Measurements from ENCODE around the gene ST6GALNAC6. TPM values are rescaled to one million over a fixed set of nuclear protein-coding genes. Genes with fewer than 3 reads are reported as not detected.
A peak's percentile ranks its signal among the peaks of the same experiment; 100 is the strongest.

The ST6GALNAC6 gene
- total RNA-seq (10 to 100 TPM; 28.4 to 75.9 (median 45.6) TPM), polyA plus RNA-seq (10 to 100 TPM; 35.7 to 37.5 TPM)
- long read RNA-seq, donor 1, transcript ST6GALNAC6-205 (7 exons, 2,460 nt), result minor isoform, 30 of 88 reads
- long read RNA-seq, donor 1, transcript ST6GALNAC6-204 (6 exons, 2,406 nt), result major isoform, 32 of 88 reads
- long read RNA-seq, donor 1, partial matches to known transcripts, result 16 of 88 reads
- long read RNA-seq, donor 1, other reads (novel, unspliced or antisense), result 7 of 88 reads
- long read RNA-seq, donor 2, transcript ST6GALNAC6-205 (7 exons, 2,460 nt), result minor isoform, 15 of 46 reads
- long read RNA-seq, donor 2, transcript ST6GALNAC6-204 (6 exons, 2,406 nt), result major isoform, 16 of 46 reads
- long read RNA-seq, donor 2, partial matches to known transcripts, result 8 of 46 reads
- long read RNA-seq, donor 2, other reads (novel, unspliced or antisense), result 1 of 46 reads
- long read RNA-seq, donor 3, transcript ST6GALNAC6-204 (6 exons, 2,406 nt), result major isoform, 42 of 72 reads
- long read RNA-seq, donor 3, transcript ST6GALNAC6-205 (7 exons, 2,460 nt), result minor isoform, 19 of 72 reads
- long read RNA-seq, donor 3, partial matches to known transcripts, result 4 of 72 reads
- long read RNA-seq, donor 3, other reads (novel, unspliced or antisense), result 2 of 72 reads

- DNase-seq (peak; percentile 78 to 91 (median 81)), ATAC-seq (peak; percentile 59 to 88 (median 73))
- Histone ChIP-seq H3K27me3 (no peaks in the 10 kb centered on the region), H3K36me3 (peaks cover 0 to 22% (median 19%) of the 10 kb centered on the region in 9 donors), H3K4me3 (peak within 1 kb of the TSS; percentile 57 to 98 (median 94)), H3K9me3 (peaks cover 0 to 3% (median 0%) of the 10 kb centered on the region in 12 donors), H3K4me1 (peaks cover 7 to 56% (median 46%) of the 10 kb centered on the region in 12 donors), H3K27ac (peak within 1 kb of the TSS; percentile 84 to 97 (median 93))
- TF ChIP-seq CTCF (IDR thresholded peaks at IDR 0.05) (peak in 5 of 12 donors; percentile 7 to 30 (median 16)), POLR2A (IDR thresholded peaks at IDR 0.05) (peak in 1 of 2 donors; percentile 58)
- WGBS, 4 donors, result 1 to 3% (median 1%) methylated on average over 17 to 89 of the region's 89 CpGs
- intact Hi-C loops (cut with DNase I), result no loop called here
Observed at GRCh38 chr9:127899128-127899943, at the start of gene ST6GALNAC6. Gene ST6GALNAC6 (minus strand): TSS chr9:127899603. CDS start chr9:127897981, 1,622 bp downstream.

GRCh38 chr9:127947841-127948710 lies 48.7 kb upstream of the ST6GALNAC6 start:
- intact Hi-C loops (cut with DNase I), result loop anchor here in 2 of 10 donors (1.0 to 5.0 kb wide), 2 partner anchors 86 to 169 kb away; no protein-coding TSS in a partner anchor
- H3K4me1 ChIP-seq, result peaks cover 0 to 67% (median 42%) of the 10 kb centered on the region in 12 donors

More at GRCh38 chr9:127947841-127948710, 48.7 kb upstream of the ST6GALNAC6 start:
- no peak for TF ChIP-seq CTCF (IDR thresholded peaks at IDR 0.05)
- TF ChIP-seq POLR2A (IDR thresholded peaks at IDR 0.05), result no peak
- Histone ChIP-seq H3K4me3 (no peak overlapping the region), H3K9me3 (no peaks in the 10 kb centered on the region), H3K36me3 (peaks cover 0 to 22% (median 17%) of the 10 kb centered on the region in 9 donors), H3K27ac (peak overlapping the region in 10 of 12 donors; percentile 13 to 85 (median 39)), H3K27me3 (no peaks in the 10 kb centered on the region)
- peak in 1 of 5 donors; percentile 25 for DNase-seq
- peak in 1 of 4 donors; percentile 3 for ATAC-seq
- WGBS, 4 donors, result 78 to 89% (median 83%) methylated on average over 12 to 17 of the region's 17 CpGs

All from heart left ventricle (tissue), 16 donors.